GM23338 (cell line): Measurements from ENCODE around the gene HSF4. TPM values are rescaled to one million over a fixed set of nuclear protein-coding genes. Genes with fewer than 3 reads are reported as not detected.

Experiments used
- ATAC-seq: fragments of 200-7000 bp; cut with Tn5 transposase; 3 replicates; pipeline ENCODE4 v1.9.1; 2020
- DNase-seq: peaks from one replicate; pipeline ENCODE4 v3.0.0-alpha.2; 2015; ENCODE audit warnings: low spot score
- H2AFZ ChIP-seq: fragments of 200-600 bp; sonication (generic); 2 replicates; pipeline ENCODE4 v1.8.0; 2016; ENCODE audit warnings: antibody characterized with exemption, mild to moderate bottlenecking, moderate library complexity
- H3F3A ChIP-seq: fragments of 200-600 bp; sonication (generic); replicated peaks from 2 replicates; pipeline ENCODE4 v1.8.0; 2017; ENCODE audit warnings: antibody characterized with exemption, mixed run types, low read depth
- H3K27ac ChIP-seq: fragments of 200-600 bp; sonication (generic); 2 replicates; pipeline ENCODE4 v1.6.1; 2016; ENCODE audit warnings: low read depth
- H3K27me3 ChIP-seq: fragments of 200-600 bp; sonication (generic); 2 replicates; pipeline ENCODE4 v1.8.0; 2016; ENCODE audit warnings: mild to moderate bottlenecking, mixed run types, moderate library complexity; ENCODE audit not compliant: insufficient read depth
- H3K36me3 ChIP-seq: fragments of 200-600 bp; sonication (generic); 2 replicates; pipeline ENCODE4 v1.8.0; 2016; ENCODE audit warnings: mild to moderate bottlenecking; ENCODE audit not compliant: insufficient read depth
- H3K4me1 ChIP-seq: fragments of 200-600 bp; sonication (generic); 2 replicates; pipeline ENCODE4 v1.8.0; 2016; ENCODE audit warnings: mild to moderate bottlenecking, moderate library complexity; ENCODE audit not compliant: insufficient read depth
- H3K4me2 ChIP-seq: fragments of 200-600 bp; sonication (generic); 2 replicates; pipeline ENCODE4 v1.7.1; 2017; ENCODE audit warnings: mixed run types
- H3K4me3 ChIP-seq: fragments of 200-600 bp; sonication (generic); 2 replicates; pipeline ENCODE4 v1.6.1; 2016; ENCODE audit warnings: mixed run types
- H3K79me2 ChIP-seq: fragments of 200-600 bp; sonication (generic); replicated peaks from 2 replicates; pipeline ENCODE4 v1.8.0; 2017; ENCODE audit warnings: mild to moderate bottlenecking; ENCODE audit not compliant: insufficient read depth
- H3K9me2 ChIP-seq: fragments of 200-600 bp; sonication (generic); 2 replicates; pipeline ENCODE4 v1.8.0; 2017; ENCODE audit not compliant: insufficient read depth
- H4K20me1 ChIP-seq: fragments of 200-600 bp; sonication (generic); replicated peaks from 2 replicates; pipeline ENCODE4 v1.8.0; 2017; ENCODE audit warnings: mild to moderate bottlenecking; ENCODE audit not compliant: insufficient read depth
- H3K27ac Mint-ChIP-seq: 2 replicates; pipeline ENCODE4 v1.8.0; 2020; ENCODE audit warnings: inconsistent platforms, mild to moderate bottlenecking, moderate library complexity, mixed read lengths
- H3K27me3 Mint-ChIP-seq: 3 replicates; pipeline ENCODE4 v1.8.0; 2022; ENCODE audit warnings: low read depth, mild to moderate bottlenecking, moderate library complexity, mixed read lengths, inconsistent platforms; ENCODE audit not compliant: insufficient read depth, poor library complexity
- H3K36me3 Mint-ChIP-seq: 3 replicates; pipeline ENCODE4 v1.8.0; 2021; ENCODE audit warnings: low read depth, mild to moderate bottlenecking, inconsistent platforms, moderate library complexity, mixed read lengths
- H3K4me1 Mint-ChIP-seq: 3 replicates; pipeline ENCODE4 v1.8.0; 2020; ENCODE audit warnings: mild to moderate bottlenecking, inconsistent platforms, mixed read lengths
- H3K4me3 Mint-ChIP-seq: 3 replicates; pipeline ENCODE4 v1.8.0; 2021; ENCODE audit warnings: moderate library complexity, mild to moderate bottlenecking, inconsistent platforms, mixed read lengths
- H3K9me3 Mint-ChIP-seq: 3 replicates; pipeline ENCODE4 v1.8.0; 2020; ENCODE audit warnings: moderate library complexity, mild to moderate bottlenecking, inconsistent platforms, mixed read lengths
- EZH2 ChIP-seq: fragments of 200-600 bp; sonication (generic); IDR thresholded peaks from one replicate; pipeline ENCODE4 v1.8.0; 2017; ENCODE audit warnings: antibody characterized with exemption, mild to moderate bottlenecking, low read depth; ENCODE audit not compliant: unreplicated experiment
- JUNB ChIP-seq: IDR thresholded peaks from one replicate; pipeline ENCODE4 v1.6.1; 2016; ENCODE audit warnings: antibody characterized with exemption; ENCODE audit not compliant: unreplicated experiment
- NANOG ChIP-seq: IDR thresholded peaks from 2 replicates; pipeline ENCODE4 v1.6.1; 2016; ENCODE audit warnings: antibody characterized with exemption, borderline replicate concordance
- POLR2AphosphoS5 ChIP-seq: IDR thresholded peaks from 2 replicates; pipeline ENCODE4 v1.6.1; 2016; ENCODE audit warnings: antibody characterized with exemption, low read depth
- STAT1 ChIP-seq: IDR thresholded peaks from one replicate; pipeline ENCODE4 v1.6.1; 2016; ENCODE audit warnings: antibody characterized with exemption; ENCODE audit not compliant: unreplicated experiment
- ZNF114 ChIP-seq: fragments of 250-450 bp; sonication (Bioruptor Pico); IDR thresholded peaks from 2 replicates; pipeline ENCODE4 v1.5.0; 2020; ENCODE audit warnings: mild to moderate bottlenecking, moderate library complexity
- ZNF331 ChIP-seq: fragments of 250-450 bp; sonication (Bioruptor Pico); IDR thresholded peaks from 2 replicates; pipeline ENCODE4 v1.5.0; 2020; ENCODE audit warnings: low read depth, mild to moderate bottlenecking, moderate library complexity
- ZNF462 ChIP-seq: fragments of 250-450 bp; sonication (Bioruptor Pico); IDR thresholded peaks from 2 replicates; pipeline ENCODE4 v1.5.0; 2020; ENCODE audit warnings: mild to moderate bottlenecking, moderate library complexity
- polyA plus RNA-seq: library from polyadenylated mRNA; unstranded; fragments of >200 nt; fragmentation: Nextera tagmentation; extraction: Ambion mirVana; gene quantifications from 2 replicates; pipeline ENCODE4 v1.2.1, GENCODE V29; 2016
- total RNA-seq: library from RNA; depleted of rRNA; stranded (reverse); fragments of >200 nt; shearing (Covaris generic); gene quantifications from 2 replicates; pipeline ENCODE4 v1.2.3, GENCODE V29; 2014
- TF ChIP-seq, protein P1 (sequence below), 2 experiments: fragments of 200-600 bp in 1 of 2; sonication (generic) in 1 of 2; conservative IDR thresholded peaks; 2 replicates each; pipeline versions ENCODE4 v1.5.1 to v1.6.1; 2016 to 2017; ENCODE audit warnings: antibody characterized with exemption in 2 of 2, low read depth in 2 of 2, mild to moderate bottlenecking in 2 of 2, moderate library complexity in 1 of 2
- TF ChIP-seq, protein P2 (sequence below): IDR thresholded peaks from 2 replicates; pipeline ENCODE4 v1.6.1; 2016; ENCODE audit warnings: antibody characterized with exemption

Gene HSF4
- total and polyA plus RNA-seq, 2 experiments from 2014 or later = 0.19 to 1.3 TPM

- Histone ChIP-seq H3K79me2 (no peaks in the 10 kb centered on the region), H4K20me1 (peaks cover 6% of the 10 kb centered on the region), H3K27me3 (peaks cover 97% of the 10 kb centered on the region), H3K9me2 (no peaks in the 10 kb centered on the region), H3F3A (0 out of 2 replicates have a peak, but pooled peaks cover 16% of the 10 kb centered on the region), H3K27ac (no peak overlapping the region), H3K4me2 (peak overlapping the region; percentile 97), H3K36me3 (no peaks in the 10 kb centered on the region), H2AFZ (peak overlapping the region; percentile 78; the same call in 1 of the 2 replicates), H3K4me1 (peaks cover 28% of the 10 kb centered on the region), H3K4me3 (peak overlapping the region; percentile 69)
- no peaks in the 10 kb centered on the region; the same call in 2 of the 3 replicates for H3K9me3 Mint-ChIP-seq
- ATAC-seq = peak; percentile 53
- peak overlapping the region; percentile 79 for H3K4me3 Mint-ChIP-seq
- DNase-seq = peak; percentile 94
- TF ChIP-seq, protein P1, sequence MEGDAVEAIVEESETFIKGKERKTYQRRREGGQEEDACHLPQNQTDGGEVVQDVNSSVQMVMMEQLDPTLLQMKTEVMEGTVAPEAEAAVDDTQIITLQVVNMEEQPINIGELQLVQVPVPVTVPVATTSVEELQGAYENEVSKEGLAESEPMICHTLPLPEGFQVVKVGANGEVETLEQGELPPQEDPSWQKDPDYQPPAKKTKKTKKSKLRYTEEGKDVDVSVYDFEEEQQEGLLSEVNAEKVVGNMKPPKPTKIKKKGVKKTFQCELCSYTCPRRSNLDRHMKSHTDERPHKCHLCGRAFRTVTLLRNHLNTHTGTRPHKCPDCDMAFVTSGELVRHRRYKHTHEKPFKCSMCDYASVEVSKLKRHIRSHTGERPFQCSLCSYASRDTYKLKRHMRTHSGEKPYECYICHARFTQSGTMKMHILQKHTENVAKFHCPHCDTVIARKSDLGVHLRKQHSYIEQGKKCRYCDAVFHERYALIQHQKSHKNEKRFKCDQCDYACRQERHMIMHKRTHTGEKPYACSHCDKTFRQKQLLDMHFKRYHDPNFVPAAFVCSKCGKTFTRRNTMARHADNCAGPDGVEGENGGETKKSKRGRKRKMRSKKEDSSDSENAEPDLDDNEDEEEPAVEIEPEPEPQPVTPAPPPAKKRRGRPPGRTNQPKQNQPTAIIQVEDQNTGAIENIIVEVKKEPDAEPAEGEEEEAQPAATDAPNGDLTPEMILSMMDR (conservative IDR thresholded peaks at IDR 0.05; ENCODE audit: low read depth in 2 of 2) = peak; percentile 81 to 91
- TF ChIP-seq POLR2AphosphoS5 = no peak
- TF ChIP-seq EZH2 = peak; percentile 72
- no peak for TF ChIP-seq JUNB
- no peak for TF ChIP-seq ZNF114 (CRISPR knock-in tag)
- TF ChIP-seq ZNF331 (CRISPR knock-in tag) = no peak
- no peak for TF ChIP-seq STAT1
- TF ChIP-seq, protein P2, sequence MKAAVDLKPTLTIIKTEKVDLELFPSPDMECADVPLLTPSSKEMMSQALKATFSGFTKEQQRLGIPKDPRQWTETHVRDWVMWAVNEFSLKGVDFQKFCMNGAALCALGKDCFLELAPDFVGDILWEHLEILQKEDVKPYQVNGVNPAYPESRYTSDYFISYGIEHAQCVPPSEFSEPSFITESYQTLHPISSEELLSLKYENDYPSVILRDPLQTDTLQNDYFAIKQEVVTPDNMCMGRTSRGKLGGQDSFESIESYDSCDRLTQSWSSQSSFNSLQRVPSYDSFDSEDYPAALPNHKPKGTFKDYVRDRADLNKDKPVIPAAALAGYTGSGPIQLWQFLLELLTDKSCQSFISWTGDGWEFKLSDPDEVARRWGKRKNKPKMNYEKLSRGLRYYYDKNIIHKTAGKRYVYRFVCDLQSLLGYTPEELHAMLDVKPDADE = no peak
- no peak for TF ChIP-seq ZNF462 (CRISPR knock-in tag)
- TF ChIP-seq NANOG = no peak
- H3K4me1 Mint-ChIP-seq = peaks cover 46% of the 10 kb centered on the region
- no peak overlapping the region for H3K27ac Mint-ChIP-seq
- H3K36me3 Mint-ChIP-seq = no peaks in the 10 kb centered on the region; the same call in 2 of the 3 replicates
- H3K27me3 Mint-ChIP-seq = peaks cover 94% of the 10 kb centered on the region
These were observed 5.2 kb downstream of the HSF4 start for GRCh38 chr16:67169642-67170167.
